Lower lobe of right lung (tissue), 2 donors: ENCODE results near the gene CMTM7. TPM values are rescaled to one million over a fixed set of nuclear protein-coding genes. Genes with fewer than 3 reads are reported as not detected.

Experiments
- ATAC-seq, 2 donors: fragments of 200-7000 bp; cut with Tn5 transposase; one replicate each; pipeline ENCODE4 v1.9.1; 2020 to 2022; ENCODE audit warnings: mild to moderate bottlenecking in 2 of 2, moderate library complexity in 2 of 2
- DNase-seq: peaks from one replicate; pipeline ENCODE4 v3.0.0-alpha.2; 2020
- H3K27ac ChIP-seq: fragments of 200-600 bp; one replicate; pipeline ENCODE4 v1.8.0; 2022
- H3K27me3 ChIP-seq: fragments of 200-600 bp; one replicate; pipeline ENCODE4 v1.8.0; 2022; ENCODE audit warnings: low read depth
- H3K36me3 ChIP-seq: fragments of 200-600 bp; one replicate; pipeline ENCODE4 v1.8.0; 2022; ENCODE audit warnings: mild to moderate bottlenecking
- H3K4me1 ChIP-seq: fragments of 200-600 bp; one replicate; pipeline ENCODE4 v1.8.0; 2022
- H3K4me3 ChIP-seq: fragments of 200-600 bp; one replicate; pipeline ENCODE4 v1.8.0; 2022; ENCODE audit warnings: mild to moderate bottlenecking
- H3K9me3 ChIP-seq: fragments of 200-600 bp; one replicate; pipeline ENCODE4 v1.8.0; 2022
- CTCF ChIP-seq: fragments of 200-600 bp; IDR thresholded peaks from one replicate; pipeline ENCODE4 v1.8.0; 2022; ENCODE audit warnings: antibody characterized with exemption, mild to moderate bottlenecking
- intact Hi-C: fragments of 100-400 bp; cut with DNase I; formaldehyde crosslinking; loops from one replicate; pipeline ENCODE4 v1.11.0; 2022
- total RNA-seq: library from RNA; stranded (reverse); fragmentation: NEBNext Ultra II Directional; extraction: Animal tissue kit (Norgen Biotek cat#: 25700); gene quantifications from one replicate; pipeline ENCODE4 v1.2.1, GENCODE V29; 2021
- donor health status: DM: no; HTN: yes; CAD: no; lungs with severe emphysema.

CMTM7 gene
- total RNA-seq, 1 donor from 2014 or later: 49.9 TPM

DNA sequence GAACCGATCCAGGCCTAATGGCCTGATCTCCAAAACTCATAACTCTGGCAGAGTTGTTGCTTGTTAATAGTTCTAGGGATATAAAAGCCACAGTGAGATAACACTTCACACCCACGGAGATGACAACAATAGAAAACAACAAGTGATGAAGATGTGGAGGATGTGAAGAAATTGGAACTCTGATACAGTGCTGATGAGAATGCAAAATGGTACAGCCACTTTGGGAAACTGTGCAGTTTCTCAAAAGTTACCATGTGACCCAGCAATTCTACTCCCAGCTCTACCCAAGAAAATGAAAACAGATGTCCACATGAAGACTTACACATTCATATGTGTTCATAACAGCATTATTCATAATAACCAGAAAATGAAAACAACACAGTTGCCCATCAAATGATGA, 3.8 kb downstream of the CMTM7 start:
- H3K9me3 ChIP-seq: no peaks in the 10 kb centered on the region

DNA sequence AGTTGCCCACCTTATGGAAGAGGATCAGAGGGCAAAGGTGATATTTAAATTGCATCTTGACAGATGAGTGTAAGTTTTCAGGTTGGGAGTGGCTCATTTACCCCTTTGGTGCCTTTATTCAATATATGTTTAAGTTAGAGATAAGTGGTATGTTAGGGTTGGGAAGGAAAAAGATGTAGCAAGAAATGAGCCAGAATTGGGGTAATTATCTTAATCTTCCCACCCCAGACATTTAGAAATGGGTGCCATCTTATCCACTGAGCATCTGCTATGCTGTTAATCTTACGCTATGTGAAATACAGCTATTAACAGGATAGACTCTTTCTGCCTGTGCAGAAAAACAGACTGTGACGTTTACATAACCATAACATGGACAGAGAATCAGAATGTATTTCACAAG, 6.3 kb downstream of the CMTM7 start:
- no peaks in the 10 kb centered on the region for H3K27me3 ChIP-seq
- ATAC-seq (no peak), DNase-seq (no peak)
- TF ChIP-seq CTCF: no peak
- H3K4me3 ChIP-seq: no peak overlapping the region
- no peak overlapping the region for H3K27ac ChIP-seq
- no peaks in the 10 kb centered on the region for H3K9me3 ChIP-seq
- peaks cover 64% of the 10 kb centered on the region for H3K4me1 ChIP-seq
- no peaks in the 10 kb centered on the region for H3K36me3 ChIP-seq
- intact Hi-C loops: loop anchor here (10.0 kb wide), 1 partner anchor 67 kb away; no protein-coding TSS in a partner anchor

More for the DNA sequence above, 3.8 kb downstream of the CMTM7 start:
- no peak overlapping the region for H3K27ac ChIP-seq
- intact Hi-C loops: loop anchor here (10.0 kb wide), 1 partner anchor 69 kb away; no protein-coding TSS in a partner anchor
- H3K27me3 ChIP-seq: no peaks in the 10 kb centered on the region
- H3K4me3 ChIP-seq: no peak overlapping the region
- no peaks in the 10 kb centered on the region for H3K36me3 ChIP-seq
- no peak for TF ChIP-seq CTCF
- DNase-seq (no peak), ATAC-seq (no peak)
- peaks cover 48% of the 10 kb centered on the region for H3K4me1 ChIP-seq

GRCh38 chr3:32398531-32398930, 6.9 kb downstream of the CMTM7 start:
- ATAC-seq: peak in 1 of 2 donors; percentile 37

DNA sequence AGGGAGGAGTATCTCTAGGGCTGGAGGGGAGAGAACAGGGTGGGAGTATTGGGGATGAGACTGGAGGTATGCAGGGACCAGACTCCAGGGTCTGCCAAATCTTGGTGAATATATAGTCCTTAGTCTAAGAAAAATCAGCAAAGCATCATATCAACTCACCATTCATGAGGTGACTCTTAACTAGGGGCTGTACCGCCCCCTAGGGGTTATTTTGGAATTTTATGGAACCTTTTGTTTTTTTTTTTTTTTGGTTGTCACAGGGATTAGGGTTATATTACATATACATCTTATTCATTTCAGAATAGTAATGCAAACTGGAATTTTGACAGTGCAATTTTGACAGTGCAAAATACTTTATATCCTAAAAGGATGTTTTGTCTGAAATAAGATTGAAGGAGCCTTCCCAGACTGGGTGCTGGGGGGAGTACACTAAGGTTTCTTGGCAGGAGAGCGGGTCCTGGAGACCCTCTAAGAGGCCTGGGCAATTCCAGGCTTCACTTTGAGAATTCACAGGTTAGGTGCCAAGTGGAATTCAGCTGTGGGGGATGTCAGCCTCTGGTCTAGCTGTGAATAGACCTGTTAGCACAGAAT, 7.5 kb downstream of the CMTM7 start:
- peak; percentile 7 to 21 for ATAC-seq
- intact Hi-C loops: loop anchor here (10.0 kb wide), 1 partner anchor 66 kb away; no protein-coding TSS in a partner anchor
- no peaks in the 10 kb centered on the region for H3K9me3 ChIP-seq
- H3K4me1 ChIP-seq: peaks cover 71% of the 10 kb centered on the region
- TF ChIP-seq CTCF: peak; percentile 62
- no peak overlapping the region for H3K4me3 ChIP-seq
- H3K27ac ChIP-seq: peak overlapping the region; percentile 96
- H3K27me3 ChIP-seq: no peaks in the 10 kb centered on the region
- H3K36me3 ChIP-seq: no peaks in the 10 kb centered on the region
- DNase-seq: no peak

More at GRCh38 chr3:32398531-32398930, 6.9 kb downstream of the CMTM7 start:
- no peaks in the 10 kb centered on the region for H3K9me3 ChIP-seq
- H3K27ac ChIP-seq: peak overlapping the region; percentile 60
- H3K4me3 ChIP-seq: no peak overlapping the region
- no peak for TF ChIP-seq CTCF
- H3K36me3 ChIP-seq: no peaks in the 10 kb centered on the region
- H3K4me1 ChIP-seq: peaks cover 70% of the 10 kb centered on the region
- H3K27me3 ChIP-seq: no peaks in the 10 kb centered on the region
- DNase-seq: peak; percentile 79
- intact Hi-C loops: loop anchor here (10.0 kb wide), 1 partner anchor 66 kb away; no protein-coding TSS in a partner anchor

- H3K4me1 ChIP-seq: peaks cover 84% of the 10 kb centered on the region
- no peak for DNase-seq
- peak in 1 of 2 donors; percentile 34 for ATAC-seq
These were observed 9.5 kb downstream of the CMTM7 start for GRCh38 chr3:32401126-32401525.

More at GRCh38 chr3:32401126-32401525, 9.5 kb downstream of the CMTM7 start:
- H3K4me3 ChIP-seq: peak overlapping the region; percentile 62
- peak overlapping the region; percentile 96 for H3K27ac ChIP-seq
- intact Hi-C loops: no loop called here
- no peak for TF ChIP-seq CTCF
- no peaks in the 10 kb centered on the region for H3K9me3 ChIP-seq
- H3K36me3 ChIP-seq: no peaks in the 10 kb centered on the region
- H3K27me3 ChIP-seq: no peaks in the 10 kb centered on the region
